Neural cell (in vitro differentiated cells): ENCODE measurements around the gene CCDC80. TPM values are rescaled to one million over a fixed set of nuclear protein-coding genes. Genes with fewer than 3 reads are reported as not detected.

Source experiments
- H2AFZ ChIP-seq: fragments of 200-600, 300-800 bp; sonication (generic), shearing (Covaris generic); 2 replicates; pipeline ENCODE4 v1.6.0; 2014; ENCODE audit warnings: low read depth, mild to moderate bottlenecking, antibody characterized with exemption, low read length, moderate library complexity
- H3F3A ChIP-seq: fragments of 200-600 bp; shearing (Covaris generic); 2 replicates; pipeline ENCODE4 v1.6.1; 2016; ENCODE audit warnings: mild to moderate bottlenecking, moderate library complexity, mixed read lengths, antibody characterized with exemption, low read length; ENCODE audit not compliant: insufficient read depth, poor library complexity, severe bottlenecking
- H3K27ac ChIP-seq: fragments of 200-600, 300-800 bp; sonication (generic), shearing (Covaris generic); 2 replicates; pipeline ENCODE4 v1.5.1; 2014; ENCODE audit warnings: mild to moderate bottlenecking, low read length, moderate library complexity
- H3K27me3 ChIP-seq: fragments of 300-800, 200-600 bp; sonication (generic), shearing (Covaris generic); 2 replicates; pipeline ENCODE4 v1.6.0; 2014; ENCODE audit warnings: mild to moderate bottlenecking, low read depth, low read length, moderate library complexity; ENCODE audit not compliant: insufficient read depth
- H3K36me3 ChIP-seq: fragments of 300-800, 200-600 bp; sonication (generic), shearing (Covaris generic); 2 replicates; pipeline ENCODE4 v1.5.1; 2014; ENCODE audit warnings: mild to moderate bottlenecking, antibody characterized with exemption, low read length, moderate library complexity; ENCODE audit not compliant: insufficient read depth
- H3K4me2 ChIP-seq: fragments of 300-800, 200-600 bp; sonication (generic), shearing (Covaris generic); 2 replicates; pipeline ENCODE4 v1.6.0; 2014; ENCODE audit warnings: mild to moderate bottlenecking, low read length
- H3K4me3 ChIP-seq: fragments of 300-800, 200-600 bp; sonication (generic), shearing (Covaris generic); 2 replicates; pipeline ENCODE4 v1.5.1; 2014; ENCODE audit warnings: mild to moderate bottlenecking, low read length, moderate library complexity
- H3K79me2 ChIP-seq: fragments of 200-600 bp; shearing (Covaris generic); replicated peaks from 2 replicates; pipeline ENCODE4 v1.6.0; 2014; ENCODE audit warnings: mild to moderate bottlenecking, low read length, moderate library complexity; ENCODE audit not compliant: insufficient read depth
- H3K9ac ChIP-seq: fragments of 300-800, 200-600 bp; sonication (generic), shearing (Covaris generic); 2 replicates; pipeline ENCODE4 v1.6.1; 2016; ENCODE audit warnings: mild to moderate bottlenecking, low read length, mixed read lengths
- H3K9me2 ChIP-seq: fragments of 200-600 bp; shearing (Covaris generic); 2 replicates; pipeline ENCODE4 v1.6.1; 2016; ENCODE audit warnings: mild to moderate bottlenecking, low read length, mixed read lengths; ENCODE audit not compliant: insufficient read depth
- H3K9me3 ChIP-seq: fragments of 200-600, 300-800 bp; sonication (generic), shearing (Covaris generic); 2 replicates; pipeline ENCODE4 v1.6.1; 2016; ENCODE audit warnings: mild to moderate bottlenecking, mixed run types, low read length, moderate library complexity, mixed read lengths
- H4K20me1 ChIP-seq: fragments of 200-600 bp; shearing (Covaris generic); 2 replicates; pipeline ENCODE4 v1.6.1; 2016; ENCODE audit warnings: mild to moderate bottlenecking, mixed run types; ENCODE audit not compliant: insufficient read depth
- EP300 ChIP-seq: fragments of 450-650 bp; conservative IDR thresholded peaks from 2 replicates; pipeline ENCODE4 v1.6.1; 2014; ENCODE audit warnings: antibody characterized with exemption, mild to moderate bottlenecking, moderate library complexity; ENCODE audit not compliant: poor library complexity, severe bottlenecking
- EZH2 ChIP-seq: fragments of 200-600, 300-800 bp; shearing (Covaris generic), sonication (generic); IDR thresholded peaks from 2 replicates; pipeline ENCODE4 v1.6.1; 2014; ENCODE audit warnings: antibody characterized with exemption, low read length, borderline replicate concordance, mild to moderate bottlenecking; ENCODE audit not compliant: insufficient read depth, poor library complexity, severe bottlenecking
- MXI1 ChIP-seq: fragments of 450-650 bp; conservative IDR thresholded peaks from 2 replicates; pipeline ENCODE4 v1.6.1; 2014; ENCODE audit warnings: antibody characterized with exemption, mild to moderate bottlenecking; ENCODE audit not compliant: poor library complexity, severe bottlenecking
- POLR2AphosphoS5 ChIP-seq: IDR thresholded peaks from 2 replicates; pipeline ENCODE4 v1.6.1; 2012
- RAD21 ChIP-seq: fragments of 450-650 bp; conservative IDR thresholded peaks from 2 replicates; pipeline ENCODE4 v1.6.1; 2014; ENCODE audit warnings: antibody characterized with exemption, mild to moderate bottlenecking, moderate library complexity
- SMC3 ChIP-seq: fragments of 450-650 bp; conservative IDR thresholded peaks from 2 replicates; pipeline ENCODE4 v1.6.1; 2014; ENCODE audit warnings: antibody characterized with exemption, mild to moderate bottlenecking, moderate library complexity; ENCODE audit not compliant: poor library complexity
- TAF1 ChIP-seq: IDR thresholded peaks from 2 replicates; pipeline ENCODE4 v1.6.1; 2012; ENCODE audit warnings: low read depth
- polyA plus RNA-seq: library from polyadenylated mRNA; depleted of rRNA; stranded (reverse); fragments of >200 nt; gene quantifications from 2 replicates; pipeline ENCODE4 v1.2.3, GENCODE V29; 2014
- TF ChIP-seq, protein P1 (sequence below): fragments of 450-650 bp; IDR thresholded peaks from 2 replicates; pipeline ENCODE4 v1.5.1; 2014; ENCODE audit warnings: antibody characterized with exemption, mild to moderate bottlenecking, moderate library complexity; ENCODE audit not compliant: poor library complexity, severe bottlenecking
- TF ChIP-seq, protein P2 (sequence below): IDR thresholded peaks from 2 replicates; pipeline ENCODE4 v1.6.1; 2012; ENCODE audit warnings: borderline replicate concordance

The CCDC80 gene
- polyA plus RNA-seq, 1 donor from 2014 or later: 0.14 TPM

DNA sequence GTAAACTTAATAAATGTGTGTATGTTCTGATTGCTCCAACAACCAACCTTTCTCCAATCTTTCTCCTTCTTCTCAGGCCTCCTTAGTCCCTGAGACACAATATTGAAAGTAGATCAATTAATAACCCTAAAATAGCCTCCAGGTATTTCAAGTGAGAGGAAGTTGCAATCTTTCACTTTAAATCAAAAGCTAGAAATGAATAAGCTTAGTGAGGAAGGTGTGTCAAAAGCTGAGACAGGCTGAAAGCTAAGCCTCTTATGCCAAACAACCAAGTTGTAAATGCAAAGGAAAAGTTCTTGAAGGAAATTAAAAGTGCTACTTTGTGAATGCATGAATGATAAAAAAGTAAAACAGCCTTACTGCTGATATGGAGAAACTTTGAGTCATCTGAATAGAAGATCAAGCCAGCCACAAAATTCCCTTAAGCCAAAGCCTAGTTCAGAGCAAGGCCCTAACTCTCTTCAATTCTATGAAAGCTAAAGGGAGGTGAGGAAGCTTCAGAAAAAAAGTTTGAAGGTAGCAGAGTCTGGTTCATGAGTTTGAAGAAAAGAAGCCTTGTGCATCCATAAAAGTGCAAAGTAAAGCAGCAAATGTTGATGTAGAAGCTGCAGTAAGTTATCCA is 38.6 kb downstream of the CCDC80 start:
- Histone ChIP-seq H3K9me3 (no peaks in the 10 kb centered on the region), H2AFZ (no peak overlapping the region), H3K4me2 (no peak overlapping the region), H3K4me3 (no peak overlapping the region), H3K9ac (no peak overlapping the region), H3K36me3 (peaks cover 10% of the 10 kb centered on the region), H3K27me3 (no peaks in the 10 kb centered on the region), H3K79me2 (no peaks in the 10 kb centered on the region), H3K9me2 (no peaks in the 10 kb centered on the region), H4K20me1 (no peaks in the 10 kb centered on the region), H3K27ac (no peak overlapping the region), H3F3A (no peaks in the 10 kb centered on the region)
- TF ChIP-seq MXI1 (no peak), POLR2AphosphoS5 (no peak), SMC3 (no peak), RAD21 (no peak), TAF1 (no peak), EP300 (no peak), EZH2 (no peak)
- TF ChIP-seq, protein P1, sequence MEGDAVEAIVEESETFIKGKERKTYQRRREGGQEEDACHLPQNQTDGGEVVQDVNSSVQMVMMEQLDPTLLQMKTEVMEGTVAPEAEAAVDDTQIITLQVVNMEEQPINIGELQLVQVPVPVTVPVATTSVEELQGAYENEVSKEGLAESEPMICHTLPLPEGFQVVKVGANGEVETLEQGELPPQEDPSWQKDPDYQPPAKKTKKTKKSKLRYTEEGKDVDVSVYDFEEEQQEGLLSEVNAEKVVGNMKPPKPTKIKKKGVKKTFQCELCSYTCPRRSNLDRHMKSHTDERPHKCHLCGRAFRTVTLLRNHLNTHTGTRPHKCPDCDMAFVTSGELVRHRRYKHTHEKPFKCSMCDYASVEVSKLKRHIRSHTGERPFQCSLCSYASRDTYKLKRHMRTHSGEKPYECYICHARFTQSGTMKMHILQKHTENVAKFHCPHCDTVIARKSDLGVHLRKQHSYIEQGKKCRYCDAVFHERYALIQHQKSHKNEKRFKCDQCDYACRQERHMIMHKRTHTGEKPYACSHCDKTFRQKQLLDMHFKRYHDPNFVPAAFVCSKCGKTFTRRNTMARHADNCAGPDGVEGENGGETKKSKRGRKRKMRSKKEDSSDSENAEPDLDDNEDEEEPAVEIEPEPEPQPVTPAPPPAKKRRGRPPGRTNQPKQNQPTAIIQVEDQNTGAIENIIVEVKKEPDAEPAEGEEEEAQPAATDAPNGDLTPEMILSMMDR: no peak
- TF ChIP-seq, protein P2, sequence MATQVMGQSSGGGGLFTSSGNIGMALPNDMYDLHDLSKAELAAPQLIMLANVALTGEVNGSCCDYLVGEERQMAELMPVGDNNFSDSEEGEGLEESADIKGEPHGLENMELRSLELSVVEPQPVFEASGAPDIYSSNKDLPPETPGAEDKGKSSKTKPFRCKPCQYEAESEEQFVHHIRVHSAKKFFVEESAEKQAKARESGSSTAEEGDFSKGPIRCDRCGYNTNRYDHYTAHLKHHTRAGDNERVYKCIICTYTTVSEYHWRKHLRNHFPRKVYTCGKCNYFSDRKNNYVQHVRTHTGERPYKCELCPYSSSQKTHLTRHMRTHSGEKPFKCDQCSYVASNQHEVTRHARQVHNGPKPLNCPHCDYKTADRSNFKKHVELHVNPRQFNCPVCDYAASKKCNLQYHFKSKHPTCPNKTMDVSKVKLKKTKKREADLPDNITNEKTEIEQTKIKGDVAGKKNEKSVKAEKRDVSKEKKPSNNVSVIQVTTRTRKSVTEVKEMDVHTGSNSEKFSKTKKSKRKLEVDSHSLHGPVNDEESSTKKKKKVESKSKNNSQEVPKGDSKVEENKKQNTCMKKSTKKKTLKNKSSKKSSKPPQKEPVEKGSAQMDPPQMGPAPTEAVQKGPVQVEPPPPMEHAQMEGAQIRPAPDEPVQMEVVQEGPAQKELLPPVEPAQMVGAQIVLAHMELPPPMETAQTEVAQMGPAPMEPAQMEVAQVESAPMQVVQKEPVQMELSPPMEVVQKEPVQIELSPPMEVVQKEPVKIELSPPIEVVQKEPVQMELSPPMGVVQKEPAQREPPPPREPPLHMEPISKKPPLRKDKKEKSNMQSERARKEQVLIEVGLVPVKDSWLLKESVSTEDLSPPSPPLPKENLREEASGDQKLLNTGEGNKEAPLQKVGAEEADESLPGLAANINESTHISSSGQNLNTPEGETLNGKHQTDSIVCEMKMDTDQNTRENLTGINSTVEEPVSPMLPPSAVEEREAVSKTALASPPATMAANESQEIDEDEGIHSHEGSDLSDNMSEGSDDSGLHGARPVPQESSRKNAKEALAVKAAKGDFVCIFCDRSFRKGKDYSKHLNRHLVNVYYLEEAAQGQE: no peak

DNA sequence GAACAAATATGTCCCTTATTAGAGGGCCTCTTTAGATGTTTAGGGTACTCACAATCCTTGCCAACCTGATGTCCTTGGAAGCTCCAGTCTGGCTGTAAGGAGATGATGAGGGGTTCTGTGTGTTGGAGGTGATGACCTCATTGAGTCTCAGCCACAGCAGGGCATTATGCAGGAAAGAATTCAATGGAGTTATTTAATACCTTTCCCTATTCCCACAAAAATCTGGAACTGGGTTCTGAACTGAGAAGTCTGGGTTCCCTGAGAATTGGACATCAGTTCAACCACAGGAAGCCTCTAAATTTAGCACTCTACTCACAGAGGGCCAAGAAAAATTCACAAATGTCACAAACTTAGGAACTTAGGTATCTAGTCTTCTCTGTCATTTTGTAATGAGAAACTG is 42.2 kb downstream of the CCDC80 start:
- no peaks in the 10 kb centered on the region for H3K9me2 ChIP-seq
- H3K27ac ChIP-seq: no peak overlapping the region
- H3K79me2 ChIP-seq: no peaks in the 10 kb centered on the region
- no peak overlapping the region for H3K4me2 ChIP-seq
- TF ChIP-seq TAF1: no peak
- TF ChIP-seq, protein P1: no peak
- TF ChIP-seq POLR2AphosphoS5: no peak
- TF ChIP-seq EZH2: no peak
- TF ChIP-seq EP300: no peak
- no peak for TF ChIP-seq RAD21
- TF ChIP-seq, protein P2: no peak
- no peak for TF ChIP-seq SMC3
- no peak for TF ChIP-seq MXI1
- H3K27me3 ChIP-seq: no peaks in the 10 kb centered on the region
- H3K4me3 ChIP-seq: no peak overlapping the region
- H3K36me3 ChIP-seq: peaks cover 17% of the 10 kb centered on the region
- H2AFZ ChIP-seq: no peak overlapping the region
- H3K9ac ChIP-seq: no peak overlapping the region
- H3F3A ChIP-seq: no peaks in the 10 kb centered on the region
- H4K20me1 ChIP-seq: no peaks in the 10 kb centered on the region
- no peaks in the 10 kb centered on the region for H3K9me3 ChIP-seq
